Globus pallidus (tissue), 1 donor: ENCODE measurements around the gene PLA2G3.
A peak's percentile ranks its signal among the peaks of the same experiment; 100 is the strongest.

Source experiments
- DNase-seq: peaks from one replicate; pipeline ENCODE4 v3.0.0-alpha.2; 2015; ENCODE audit warnings: low spot score

Gene PLA2G3

GRCh38 chr22:31144223-31144622, 3.9 kb upstream of the PLA2G3 start:
- DNase-seq, result no peak

GRCh38 chr22:31143537-31143936, 3.2 kb upstream of the PLA2G3 start:
- DNase-seq, result peak; percentile 36

GRCh38 chr22:31143038-31143437, 2.7 kb upstream of the PLA2G3 start:
- no peak for DNase-seq

- no peak for DNase-seq
Observed at GRCh38 chr22:31142285-31142684, 2.0 kb upstream of the PLA2G3 start.

- DNase-seq, result no peak
Observed at GRCh38 chr22:31141551-31141950, 1.2 kb upstream of the PLA2G3 start.

- DNase-seq, result no peak
Observed at GRCh38 chr22:31140746-31141145, 438 bp upstream of the PLA2G3 start.

GRCh38 chr22:31139066-31139465, 1.2 kb downstream of the PLA2G3 start:
- no peak for DNase-seq

- DNase-seq, result no peak
Observed at GRCh38 chr22:31138126-31138525, 2.2 kb downstream of the PLA2G3 start.

GRCh38 chr22:31137721-31138120, 2.6 kb downstream of the PLA2G3 start:
- DNase-seq, result no peak

GRCh38 chr22:31136711-31137110, 3.6 kb downstream of the PLA2G3 start:
- no peak for DNase-seq

GRCh38 chr22:31136155-31136554, 4.2 kb downstream of the PLA2G3 start:
- no peak for DNase-seq

GRCh38 chr22:31135706-31136105, 4.6 kb downstream of the PLA2G3 start:
- no peak for DNase-seq

GRCh38 chr22:31134688-31135087, 5.6 kb downstream of the PLA2G3 start:
- DNase-seq, result no peak

GRCh38 chr22:31133911-31134310, 6.4 kb downstream of the PLA2G3 start:
- no peak for DNase-seq

GRCh38 chr22:31130873-31131272, 9.4 kb downstream of the PLA2G3 start:
- no peak for DNase-seq

- DNase-seq, result no peak
Observed at GRCh38 chr22:31128156-31128555, 12.2 kb downstream of the PLA2G3 start.

GRCh38 chr22:31127181-31127772, 13.0 kb downstream of the PLA2G3 start:
- no peak for DNase-seq

GRCh38 chr22:31126869-31127175, 13.5 kb downstream of the PLA2G3 start:
- no peak for DNase-seq

- no peak for DNase-seq
Observed at GRCh38 chr22:31126128-31126868, 14.0 kb downstream of the PLA2G3 start.

- DNase-seq, result no peak
Observed at GRCh38 chr22:31125521-31126117, 14.7 kb downstream of the PLA2G3 start.

- no peak for DNase-seq
Observed at GRCh38 chr22:31124811-31125465, 15.4 kb downstream of the PLA2G3 start.

- no peak for DNase-seq
Observed at GRCh38 chr22:31124290-31124689, 16.0 kb downstream of the PLA2G3 start.

- no peak for DNase-seq
Observed at GRCh38 chr22:31123292-31123602, 17.1 kb downstream of the PLA2G3 start.
